Measurements from ENCODE around the gene RNU1-4.
"Not testable (repeated sequence)": the region's sequence is repeated elsewhere in the genome, so short reads cannot be mapped to it uniquely, and the experiment has no call there.

DNA sequence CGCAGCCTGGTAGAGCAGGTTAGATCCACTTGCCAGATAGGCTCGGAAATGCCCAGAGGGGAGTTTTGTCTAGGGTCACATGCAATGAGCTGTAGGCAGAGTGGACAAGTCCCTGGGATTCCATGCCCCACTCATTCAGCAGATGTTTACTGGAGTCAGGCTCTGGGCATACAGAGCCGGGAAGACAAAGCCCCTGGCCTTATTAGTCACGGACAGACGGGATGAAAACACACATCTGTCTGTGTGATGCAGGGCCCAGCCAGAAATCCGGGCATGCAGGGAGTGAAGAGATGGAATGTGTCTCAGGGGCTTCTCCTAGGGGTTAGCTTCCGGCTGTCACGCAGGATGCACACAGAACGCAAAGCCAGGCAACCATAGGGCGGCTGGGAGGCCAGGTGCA, 26.8 kb upstream of the RNU1-4 start:
- TF ChIP-seq, protein P1, sequence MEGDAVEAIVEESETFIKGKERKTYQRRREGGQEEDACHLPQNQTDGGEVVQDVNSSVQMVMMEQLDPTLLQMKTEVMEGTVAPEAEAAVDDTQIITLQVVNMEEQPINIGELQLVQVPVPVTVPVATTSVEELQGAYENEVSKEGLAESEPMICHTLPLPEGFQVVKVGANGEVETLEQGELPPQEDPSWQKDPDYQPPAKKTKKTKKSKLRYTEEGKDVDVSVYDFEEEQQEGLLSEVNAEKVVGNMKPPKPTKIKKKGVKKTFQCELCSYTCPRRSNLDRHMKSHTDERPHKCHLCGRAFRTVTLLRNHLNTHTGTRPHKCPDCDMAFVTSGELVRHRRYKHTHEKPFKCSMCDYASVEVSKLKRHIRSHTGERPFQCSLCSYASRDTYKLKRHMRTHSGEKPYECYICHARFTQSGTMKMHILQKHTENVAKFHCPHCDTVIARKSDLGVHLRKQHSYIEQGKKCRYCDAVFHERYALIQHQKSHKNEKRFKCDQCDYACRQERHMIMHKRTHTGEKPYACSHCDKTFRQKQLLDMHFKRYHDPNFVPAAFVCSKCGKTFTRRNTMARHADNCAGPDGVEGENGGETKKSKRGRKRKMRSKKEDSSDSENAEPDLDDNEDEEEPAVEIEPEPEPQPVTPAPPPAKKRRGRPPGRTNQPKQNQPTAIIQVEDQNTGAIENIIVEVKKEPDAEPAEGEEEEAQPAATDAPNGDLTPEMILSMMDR (IDR thresholded peaks at IDR 0.05) = not testable (repeated sequence)
- TF ChIP-seq POLR2AphosphoS5 (IDR thresholded peaks at IDR 0.05); POLR2A (IDR thresholded peaks at IDR 0.05; ENCODE audit: low read depth): not testable (repeated sequence)
